Measurements from ENCODE around the gene KRCC1. TPM values are rescaled to one million over a fixed set of nuclear protein-coding genes. Genes with fewer than 3 reads are reported as not detected.
A peak's percentile ranks its signal among the peaks of the same experiment; 100 is the strongest.
"Not testable (repeated sequence)": the region's sequence is repeated elsewhere in the genome, so short reads cannot be mapped to it uniquely, and the experiment has no call there.

Gene KRCC1
- polyA plus RNA-seq, 2 of the 4 experiments (the other 2 are of a cell fraction) = 16.2 to 49.0 TPM

DNA sequence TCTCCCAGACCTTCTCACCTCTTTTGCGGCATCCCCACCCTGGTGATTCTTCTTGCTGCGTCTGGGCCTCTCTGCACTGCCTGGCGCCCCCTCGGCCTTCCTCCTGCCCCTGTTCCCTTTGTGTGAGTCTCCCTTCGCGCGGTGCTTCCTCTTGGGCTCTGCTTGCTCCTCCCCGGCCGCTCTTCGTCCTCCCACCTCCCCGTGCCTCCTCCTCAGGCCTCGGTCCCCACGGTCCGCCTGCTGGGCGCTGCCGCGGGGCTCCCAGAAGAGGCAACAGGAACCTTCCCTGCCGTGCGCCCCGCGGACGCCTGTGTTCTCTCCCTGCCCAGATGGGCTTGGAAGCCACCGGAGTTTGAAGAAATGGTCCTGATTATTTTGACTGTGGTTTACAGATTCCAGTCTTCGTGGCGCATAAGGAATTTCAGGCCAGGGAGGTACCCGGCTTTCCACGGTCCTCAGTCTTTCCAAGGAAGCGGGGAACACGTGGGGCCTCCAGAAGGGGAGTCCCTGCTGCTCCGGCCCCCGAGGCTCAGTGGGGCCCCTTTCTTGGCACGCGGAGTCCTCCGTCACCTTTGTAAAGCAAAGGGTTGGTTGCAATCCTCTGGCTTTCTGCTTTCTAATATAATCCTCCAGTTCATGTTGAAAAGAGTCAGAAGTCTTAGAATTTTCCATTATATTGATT lies 52.4 kb downstream of the KRCC1 start:
- Histone ChIP-seq H3K9me3 (no peaks in the 10 kb centered on the region), H3K4me1 (no peaks in the 10 kb centered on the region), H3K4me2 (no peak overlapping the region), H3K27ac (no peak overlapping the region), H3K4me3 (no peak overlapping the region)
- ChIA-PET CTCF (interaction anchor here (1.0 to 3.1 kb wide), 3 partner anchors 8 to 57 kb away, joined by 6 to 60 read pairs (median 10); partner anchors contain the start of gene RNU2-63P), POLR2A (no interaction called here)
- no peak for TF ChIP-seq NFE2L2 (conservative IDR thresholded peaks at IDR 0.05; ENCODE audit: low read length)
- no peak for TF ChIP-seq ATOH8 (CRISPR knock-in tag; IDR thresholded peaks at IDR 0.05; ENCODE audit: low read depth)
- TF ChIP-seq MYC (IDR thresholded peaks at IDR 0.05; ENCODE audit: borderline replicate concordance, low read length) = no peak
- no peak for TF ChIP-seq ZC3H11A (IDR thresholded peaks at IDR 0.05)
- TF ChIP-seq, protein P1, sequence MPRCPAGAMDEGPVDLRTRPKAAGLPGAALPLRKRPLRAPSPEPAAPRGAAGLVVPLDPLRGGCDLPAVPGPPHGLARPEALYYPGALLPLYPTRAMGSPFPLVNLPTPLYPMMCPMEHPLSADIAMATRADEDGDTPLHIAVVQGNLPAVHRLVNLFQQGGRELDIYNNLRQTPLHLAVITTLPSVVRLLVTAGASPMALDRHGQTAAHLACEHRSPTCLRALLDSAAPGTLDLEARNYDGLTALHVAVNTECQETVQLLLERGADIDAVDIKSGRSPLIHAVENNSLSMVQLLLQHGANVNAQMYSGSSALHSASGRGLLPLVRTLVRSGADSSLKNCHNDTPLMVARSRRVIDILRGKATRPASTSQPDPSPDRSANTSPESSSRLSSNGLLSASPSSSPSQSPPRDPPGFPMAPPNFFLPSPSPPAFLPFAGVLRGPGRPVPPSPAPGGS (IDR thresholded peaks at IDR 0.05) = no peak
- TF ChIP-seq FOSB (CRISPR knock-in tag; IDR thresholded peaks at IDR 0.05) = no peak
- TF ChIP-seq RCOR1 (IDR thresholded peaks at IDR 0.05; ENCODE audit: low read depth, low read length) = no peak
- no peak for TF ChIP-seq HEYL (CRISPR knock-in tag; IDR thresholded peaks at IDR 0.05)
- no peak for TF ChIP-seq JUNB (IDR thresholded peaks at IDR 0.05)
- no peak for TF ChIP-seq MAFK (IDR thresholded peaks at IDR 0.05; ENCODE audit: partially characterized antibody)
- no peak for TF ChIP-seq USF2 (IDR thresholded peaks at IDR 0.05)
- TF ChIP-seq ZFP36 (IDR thresholded peaks at IDR 0.05; ENCODE audit: borderline replicate concordance, partially characterized antibody) = no peak
- TF ChIP-seq ZSCAN20 (CRISPR knock-in tag; IDR thresholded peaks at IDR 0.05) = no peak
- TF ChIP-seq HOXB5 (CRISPR knock-in tag; IDR thresholded peaks at IDR 0.05) = no peak
- TF ChIP-seq CBX8 (IDR thresholded peaks at IDR 0.05) = no peak
- no peak for FAIRE-seq
- ATAC-seq = no peak
- DNase-seq (ENCODE audit: low read depth in 1 of 2, low spot score in 1 of 2) = no peak
- 80% methylated on average over 34 of the region's 34 CpGs for WGBS (ENCODE audit: missing lambda C conversion rate)

GRCh38 chr2:88002359-88002707 lies 53.2 kb downstream of the KRCC1 start:
- CTCF ChIA-PET = interaction anchor here (0.6 to 3.1 kb wide), 13 partner anchors 9 to 209 kb away, joined by 3 to 60 read pairs (median 4); partner anchors contain the start of gene RNU2-63P
- Histone ChIP-seq H3K9me3 (no peaks in the 10 kb centered on the region), H3K4me3 (no peak overlapping the region), H3K27ac (no peak overlapping the region), H3K4me1 (no peaks in the 10 kb centered on the region), H3K4me2 (peak overlapping the region; percentile 52; the same call in 1 of the 3 replicates)
- no peak for ATAC-seq
- POLR2A ChIA-PET = no interaction called here
- no peak for DNase-seq (ENCODE audit: low read depth in 1 of 2, low spot score in 1 of 2)
- no peak for TF ChIP-seq CBX8 (IDR thresholded peaks at IDR 0.05)
- TF ChIP-seq EHMT2 (IDR thresholded peaks at IDR 0.05; ENCODE audit: low read depth) = no peak
- TF ChIP-seq NPAS2 (CRISPR knock-in tag; IDR thresholded peaks at IDR 0.05; ENCODE audit: borderline replicate concordance) = no peak
- TF ChIP-seq, protein P2, sequence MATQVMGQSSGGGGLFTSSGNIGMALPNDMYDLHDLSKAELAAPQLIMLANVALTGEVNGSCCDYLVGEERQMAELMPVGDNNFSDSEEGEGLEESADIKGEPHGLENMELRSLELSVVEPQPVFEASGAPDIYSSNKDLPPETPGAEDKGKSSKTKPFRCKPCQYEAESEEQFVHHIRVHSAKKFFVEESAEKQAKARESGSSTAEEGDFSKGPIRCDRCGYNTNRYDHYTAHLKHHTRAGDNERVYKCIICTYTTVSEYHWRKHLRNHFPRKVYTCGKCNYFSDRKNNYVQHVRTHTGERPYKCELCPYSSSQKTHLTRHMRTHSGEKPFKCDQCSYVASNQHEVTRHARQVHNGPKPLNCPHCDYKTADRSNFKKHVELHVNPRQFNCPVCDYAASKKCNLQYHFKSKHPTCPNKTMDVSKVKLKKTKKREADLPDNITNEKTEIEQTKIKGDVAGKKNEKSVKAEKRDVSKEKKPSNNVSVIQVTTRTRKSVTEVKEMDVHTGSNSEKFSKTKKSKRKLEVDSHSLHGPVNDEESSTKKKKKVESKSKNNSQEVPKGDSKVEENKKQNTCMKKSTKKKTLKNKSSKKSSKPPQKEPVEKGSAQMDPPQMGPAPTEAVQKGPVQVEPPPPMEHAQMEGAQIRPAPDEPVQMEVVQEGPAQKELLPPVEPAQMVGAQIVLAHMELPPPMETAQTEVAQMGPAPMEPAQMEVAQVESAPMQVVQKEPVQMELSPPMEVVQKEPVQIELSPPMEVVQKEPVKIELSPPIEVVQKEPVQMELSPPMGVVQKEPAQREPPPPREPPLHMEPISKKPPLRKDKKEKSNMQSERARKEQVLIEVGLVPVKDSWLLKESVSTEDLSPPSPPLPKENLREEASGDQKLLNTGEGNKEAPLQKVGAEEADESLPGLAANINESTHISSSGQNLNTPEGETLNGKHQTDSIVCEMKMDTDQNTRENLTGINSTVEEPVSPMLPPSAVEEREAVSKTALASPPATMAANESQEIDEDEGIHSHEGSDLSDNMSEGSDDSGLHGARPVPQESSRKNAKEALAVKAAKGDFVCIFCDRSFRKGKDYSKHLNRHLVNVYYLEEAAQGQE (IDR thresholded peaks at IDR 0.05) = no peak
- TF ChIP-seq E2F6 (IDR thresholded peaks at IDR 0.05; ENCODE audit: borderline replicate concordance, low read depth) = no peak
- TF ChIP-seq ATOH8 (CRISPR knock-in tag; IDR thresholded peaks at IDR 0.05; ENCODE audit: low read depth) = no peak
- no peak for TF ChIP-seq FOXS1 (CRISPR knock-in tag; IDR thresholded peaks at IDR 0.05)
- TF ChIP-seq EHF (CRISPR knock-in tag; IDR thresholded peaks at IDR 0.05) = no peak
- TF ChIP-seq PHF8 (IDR thresholded peaks at IDR 0.05; ENCODE audit: borderline replicate concordance, low read depth) = no peak
- TF ChIP-seq NFE2L2 (conservative IDR thresholded peaks at IDR 0.05; ENCODE audit: low read length) = no peak
- no peak for TF ChIP-seq MYC (IDR thresholded peaks at IDR 0.05; ENCODE audit: borderline replicate concordance, low read length)
- TF ChIP-seq RARB (CRISPR knock-in tag; IDR thresholded peaks at IDR 0.05) = no peak
- TF ChIP-seq FOSB (CRISPR knock-in tag; IDR thresholded peaks at IDR 0.05) = no peak
- TF ChIP-seq RCOR1 (IDR thresholded peaks at IDR 0.05; ENCODE audit: low read depth, low read length) = no peak
- TF ChIP-seq ESRRA (IDR thresholded peaks at IDR 0.05; ENCODE audit: borderline replicate concordance, low read length) = no peak
- TF ChIP-seq CEBPB (IDR thresholded peaks at IDR 0.05) = no peak
- WGBS (ENCODE audit: missing lambda C conversion rate) = 85% methylated on average over 6 of the region's 6 CpGs
- FAIRE-seq = no peak

GRCh38 chr2:88000474-88000873 lies 55.1 kb downstream of the KRCC1 start:
- not testable (repeated sequence) for H3K4me2 ChIP-seq; H3K4me1 ChIP-seq; H3K27ac ChIP-seq; H3K9me3 ChIP-seq; ATAC-seq; DNase-seq (ENCODE audit: low read depth in 1 of 2, low spot score in 1 of 2); FAIRE-seq; H3K4me3 ChIP-seq
- CTCF ChIA-PET = interaction anchor here (0.6 to 3.1 kb wide), 4 partner anchors 11 to 159 kb away, joined by 3 to 60 read pairs (median 7); no protein-coding TSS in a partner anchor
- 70% methylated on average over 3 of the region's 3 CpGs for WGBS (ENCODE audit: missing lambda C conversion rate)
- POLR2A ChIA-PET = interaction anchor here (0.6 kb wide), 1 partner anchor 15 kb away, joined by 3 read pairs; no protein-coding TSS in a partner anchor

Measured in A549 (cell line).